HG02973 (cell line): Measurements from ENCODE around the gene RARRES1.
A peak's percentile ranks its signal among the peaks of the same experiment; 100 is the strongest.
"Not testable (repeated sequence)": the region's sequence is repeated elsewhere in the genome, so short reads cannot be mapped to it uniquely, and the experiment has no call there.

ENCODE experiments used
- ATAC-seq: cut with Tn5 transposase; IDR thresholded peaks from one replicate; pipeline ENCODE4 v1.9.1; 2021; ENCODE audit warnings: moderate library complexity; ENCODE audit not compliant: unreplicated experiment

The RARRES1 gene

GRCh38 chr3:158701420-158702065, 30.7 kb downstream of the RARRES1 start:
- no peak for ATAC-seq

DNA sequence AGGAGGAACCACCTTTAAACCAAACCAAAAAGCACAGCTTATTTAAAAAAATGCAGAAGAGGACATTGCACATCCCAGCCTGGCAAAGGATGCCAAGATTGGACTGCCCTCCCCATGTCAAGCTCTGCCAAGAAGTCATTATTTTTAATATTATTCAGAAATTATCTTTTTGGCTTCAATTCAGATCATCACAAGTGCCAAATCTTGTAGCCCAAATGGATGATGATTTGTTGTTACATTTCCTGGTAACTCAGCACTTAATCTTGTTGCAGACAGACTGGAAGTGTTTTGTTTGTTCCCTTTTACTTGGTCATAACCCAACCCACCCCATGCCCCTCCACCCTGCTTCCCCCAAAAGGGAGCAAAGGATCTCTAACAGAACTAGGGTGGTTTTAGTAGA, 31.7 kb downstream of the RARRES1 start:
- ATAC-seq, result no peak

- ATAC-seq, result no peak
Observed at GRCh38 chr3:158696618-158697017, 35.6 kb downstream of the RARRES1 start.

- ATAC-seq, result not testable (repeated sequence)
Observed at GRCh38 chr3:158693866-158694456, 38.3 kb downstream of the RARRES1 start.

DNA sequence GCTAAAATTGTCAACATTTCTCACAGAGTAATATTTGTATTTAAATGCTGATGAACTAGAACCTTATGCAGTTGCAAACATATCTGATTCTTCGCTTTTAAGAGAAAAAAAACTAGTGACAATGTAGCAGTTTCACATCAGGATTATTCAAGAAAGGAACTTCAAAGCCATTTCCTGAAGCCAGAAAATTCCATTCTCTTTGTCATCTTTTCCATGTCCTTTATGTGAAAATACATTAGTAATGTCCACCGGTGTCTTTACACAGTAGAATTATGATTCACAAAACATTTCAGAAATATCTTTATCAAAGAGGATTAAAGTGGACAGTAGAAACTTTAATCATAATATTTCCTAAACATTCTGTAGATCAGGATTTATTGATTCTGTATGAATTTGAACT, 47.1 kb downstream of the RARRES1 start:
- ATAC-seq, result no peak

GRCh38 chr3:158683230-158683962, 48.9 kb downstream of the RARRES1 start:
- no peak for ATAC-seq

DNA sequence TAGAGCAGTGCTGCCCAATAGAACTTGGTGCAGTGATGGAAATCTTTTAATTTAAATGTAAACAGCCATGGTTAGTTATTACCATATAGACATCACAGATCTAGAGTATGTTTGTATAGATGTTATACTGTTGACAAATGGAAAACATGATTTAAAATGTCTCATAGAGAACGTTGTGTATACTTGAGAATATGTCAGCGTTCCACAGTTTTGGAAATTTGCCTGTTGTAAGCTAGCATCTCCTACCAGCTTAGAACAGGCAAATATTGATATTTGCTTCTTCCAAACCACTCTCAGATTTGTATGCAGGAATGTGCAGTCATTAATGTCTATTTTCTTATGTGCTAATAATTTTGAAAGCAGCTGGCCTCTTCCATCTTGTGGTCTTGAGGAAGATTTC, 51.4 kb downstream of the RARRES1 start:
- no peak for ATAC-seq

DNA sequence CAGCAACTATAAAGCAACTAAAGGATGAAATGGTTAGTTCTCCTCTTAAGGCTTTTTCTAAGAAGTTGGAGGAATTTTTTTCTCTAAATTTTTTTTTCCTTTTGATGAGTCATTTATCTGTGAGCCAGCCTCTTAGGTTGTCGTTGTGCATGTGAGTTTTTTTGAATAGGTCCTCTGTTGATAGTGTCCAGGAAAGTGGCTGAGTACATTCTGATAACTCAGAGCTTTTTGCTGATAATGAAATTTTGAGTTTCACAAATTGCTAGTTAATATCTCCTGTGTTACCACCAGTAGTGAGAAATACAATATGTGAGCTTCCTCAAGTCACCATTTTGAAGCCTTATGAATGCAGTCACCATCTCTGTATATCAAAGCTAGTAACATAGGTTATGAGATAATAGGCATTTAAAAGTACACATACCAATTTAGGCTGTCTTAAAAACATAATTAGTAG, 52.7 kb downstream of the RARRES1 start:
- ATAC-seq, result no peak

DNA sequence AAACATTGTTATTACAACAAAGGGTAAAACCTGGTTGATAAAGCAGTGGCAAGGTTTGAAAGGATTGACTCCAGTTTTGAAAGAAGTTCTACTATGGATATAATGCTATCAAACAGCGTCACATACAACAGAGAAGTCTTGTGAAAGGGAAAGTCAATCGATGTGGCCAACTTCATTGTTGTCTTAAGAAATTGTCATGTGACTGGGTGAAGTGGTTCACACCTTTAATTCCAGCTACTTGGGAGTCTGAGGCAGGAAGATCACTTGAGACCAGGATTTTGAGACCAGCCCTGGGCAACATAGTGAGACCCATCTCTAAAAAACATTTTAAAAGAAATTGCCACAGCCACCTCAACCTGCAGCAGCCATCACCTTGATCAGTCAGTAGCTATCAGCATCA, 53.6 kb downstream of the RARRES1 start:
- no peak for ATAC-seq

- peak; percentile 99 for ATAC-seq
Observed at GRCh38 chr3:158672215-158673176, 59.8 kb downstream of the RARRES1 start, which contains the start of gene LXN. Gene LXN, minus strand, starts transcription at chr3:158672648. Its CDS starts 170 bp downstream, at chr3:158672478.

- no peak for ATAC-seq
Observed at GRCh38 chr3:158671821-158672214, 60.4 kb downstream of the RARRES1 start.

DNA sequence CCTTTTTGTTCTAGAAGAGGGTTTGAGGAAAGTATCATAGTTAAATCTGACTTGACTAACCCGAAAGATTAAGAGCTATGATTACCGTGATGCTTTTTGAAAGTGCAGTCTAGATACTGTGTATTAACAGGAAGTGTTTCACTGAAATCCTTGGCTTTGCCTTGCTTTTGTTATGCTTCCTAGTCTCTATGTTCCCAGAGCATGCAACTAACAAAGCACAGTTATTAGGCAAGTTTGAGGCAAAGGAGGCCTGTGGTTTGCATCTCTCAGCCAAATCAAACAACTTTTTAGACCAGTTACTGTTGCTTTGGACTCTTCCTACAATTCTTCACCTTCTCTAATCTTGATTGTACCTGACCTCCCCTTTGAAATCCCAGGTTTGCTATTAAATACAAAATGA, 63.8 kb downstream of the RARRES1 start:
- no peak for ATAC-seq

DNA sequence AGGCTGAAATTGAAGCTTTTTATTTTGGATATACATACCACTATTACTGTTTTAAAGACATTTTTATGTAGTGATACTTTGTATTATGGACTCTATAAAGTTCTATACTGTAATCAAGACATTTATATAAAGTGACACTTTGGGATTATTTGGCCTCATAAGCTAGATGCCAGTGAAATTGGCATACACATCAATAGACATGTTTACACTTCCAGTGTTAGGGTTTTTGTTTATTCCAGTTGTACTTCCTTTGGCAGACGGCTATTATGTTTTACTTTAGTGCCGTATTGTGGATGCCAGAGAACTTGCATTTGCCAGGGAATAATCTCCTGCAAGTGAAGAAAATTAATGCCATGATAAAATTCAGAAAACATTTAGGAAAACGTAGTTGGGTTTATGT, 65.8 kb downstream of the RARRES1 start:
- ATAC-seq, result no peak

DNA sequence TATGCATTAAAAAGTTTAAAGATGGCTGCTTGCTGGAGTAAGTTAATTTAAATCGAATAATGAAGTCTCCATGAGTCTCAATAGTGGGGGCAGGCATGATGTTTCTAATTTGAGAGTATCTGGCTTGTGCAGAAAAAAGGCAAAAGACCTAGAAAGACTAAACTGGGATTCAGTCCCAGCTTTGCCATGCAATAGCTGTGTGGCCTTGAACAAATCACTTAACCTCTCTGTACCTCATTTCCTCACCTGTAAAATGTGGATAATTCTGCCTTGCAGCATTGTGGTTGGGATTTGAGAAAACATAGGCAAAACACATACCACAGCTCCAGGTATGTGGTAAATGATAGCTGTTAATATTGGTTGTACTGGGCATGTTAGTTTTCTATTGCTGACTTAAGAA, 68.4 kb downstream of the RARRES1 start:
- ATAC-seq, result no peak

- ATAC-seq, result no peak
Observed at GRCh38 chr3:158663246-158663645, 69.0 kb downstream of the RARRES1 start.

GRCh38 chr3:158660711-158661110, 71.5 kb downstream of the RARRES1 start:
- ATAC-seq, result no peak

DNA sequence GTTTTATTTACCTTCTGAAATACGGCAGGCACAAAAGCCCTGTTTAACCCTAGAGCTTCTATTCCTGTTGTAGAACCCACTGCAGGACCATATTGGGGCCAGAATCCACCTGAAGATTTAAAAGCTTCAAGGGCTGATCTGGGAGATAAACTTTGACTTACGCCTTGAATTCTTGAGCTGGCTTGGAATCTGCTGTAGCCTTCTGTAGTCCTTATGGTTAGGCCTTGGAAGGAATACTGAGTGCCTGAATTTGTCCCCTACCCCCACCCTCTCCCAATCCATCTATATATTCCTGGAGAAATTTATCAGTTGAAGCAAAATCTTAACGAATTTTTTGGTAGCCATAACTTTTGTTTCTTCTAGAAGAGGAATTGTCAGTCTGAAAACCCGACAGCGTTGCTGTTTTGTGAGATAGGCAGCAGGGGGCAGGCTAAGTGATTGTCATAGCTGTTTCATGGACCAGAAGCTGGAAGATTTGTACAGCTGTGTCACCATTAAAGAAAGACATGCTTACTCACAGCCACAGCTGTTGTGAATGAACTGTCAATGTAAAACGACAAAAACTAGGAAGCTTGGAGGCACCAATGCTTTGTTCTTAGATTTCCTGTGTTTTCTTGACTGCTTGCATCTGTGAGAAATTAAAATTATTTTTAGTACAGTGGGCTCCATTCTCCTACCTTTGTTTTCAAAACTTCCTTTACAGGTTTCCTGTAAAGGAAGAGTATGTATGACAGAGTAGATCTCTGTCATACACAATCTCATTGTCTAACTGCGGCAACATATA, 72.6 kb downstream of the RARRES1 start:
- peak; percentile 85 for ATAC-seq

- no peak for ATAC-seq
Observed at GRCh38 chr3:158658889-158659288, 73.4 kb downstream of the RARRES1 start.

DNA sequence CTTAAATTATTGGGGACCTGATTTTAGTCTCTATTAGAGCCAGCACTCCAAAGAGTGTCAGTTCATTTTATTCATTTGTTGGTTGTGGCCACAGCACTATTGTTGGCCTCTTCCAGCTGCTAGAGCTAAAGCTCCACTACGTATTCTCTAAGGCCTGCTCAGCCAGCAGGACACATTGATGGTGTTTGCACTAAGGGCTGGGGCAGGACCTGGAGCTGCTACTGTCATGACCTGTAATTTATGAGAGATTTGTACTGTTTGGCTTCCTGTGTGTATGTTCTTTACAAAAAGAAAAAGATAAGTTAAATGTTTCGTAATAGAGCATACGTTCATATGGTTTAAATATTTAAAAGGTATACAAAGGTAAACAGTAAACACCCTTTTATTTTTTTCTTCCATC, 79.8 kb downstream of the RARRES1 start:
- no peak for ATAC-seq

- ATAC-seq, result no peak
Observed at GRCh38 chr3:158651192-158651591, 81.1 kb downstream of the RARRES1 start.
